Ascending aorta (tissue), 2 donors: ENCODE results near the gene RELL2. TPM values are rescaled to one million over a fixed set of nuclear protein-coding genes. Genes with fewer than 3 reads are reported as not detected.

Source experiments
- DNase-seq, 2 donors: peaks; one replicate each; pipeline ENCODE4 v3.0.0-alpha.2; 2019; ENCODE audit warnings: low spot score in 2 of 2
- H3K27ac ChIP-seq, 2 donors: fragments of 200-600 bp; sonication (generic); one replicate each; pipeline ENCODE4 v1.5.1; 2016 to 2017; ENCODE audit warnings: mild to moderate bottlenecking in 1 of 2
- H3K27me3 ChIP-seq: fragments of 200-600 bp; sonication (generic); one replicate; pipeline ENCODE4 v1.5.1; 2017
- H3K36me3 ChIP-seq, 2 donors: fragments of 200-600 bp; sonication (generic); one replicate each; pipeline ENCODE4 v1.5.1; 2016
- H3K4me1 ChIP-seq, 2 donors: fragments of 200-600 bp; sonication (generic); one replicate each; pipeline ENCODE4 v1.5.1; 2016 to 2017; ENCODE audit warnings: mild to moderate bottlenecking in 1 of 2
- H3K4me3 ChIP-seq, 2 donors: fragments of 200-600 bp; sonication (generic); one replicate each; pipeline ENCODE4 v1.5.1; 2016 to 2017; ENCODE audit warnings: mild to moderate bottlenecking in 1 of 2
- H3K9me3 ChIP-seq, 2 donors: fragments of 200-600 bp; sonication (generic); one replicate each; pipeline ENCODE4 v1.5.1; 2016
- intact Hi-C: fragments of 100-400 bp; cut with DNase I; formaldehyde crosslinking; loops from one replicate; pipeline ENCODE4 v1.15.1; 2023
- total RNA-seq: library from RNA; depleted of rRNA; stranded (reverse); fragments of >200 nt; gene quantifications from one replicate; pipeline ENCODE4 v1.1.0, GENCODE V29; 2016
- TF ChIP-seq, protein P1 (sequence below), 3 experiments: fragments of 200-600 bp in 2 of 3; fragments of 450-650 bp in 1 of 3; sonication (generic) in 2 of 3; IDR thresholded peaks; one replicate each; pipeline ENCODE4 v1.5.1; 2016 to 2019; ENCODE audit warnings: antibody characterized with exemption in 3 of 3, mild to moderate bottlenecking in 1 of 3, moderate library complexity in 1 of 3

The RELL2 gene
- total RNA-seq, 1 donor from 2014 or later = 1.4 TPM

DNA sequence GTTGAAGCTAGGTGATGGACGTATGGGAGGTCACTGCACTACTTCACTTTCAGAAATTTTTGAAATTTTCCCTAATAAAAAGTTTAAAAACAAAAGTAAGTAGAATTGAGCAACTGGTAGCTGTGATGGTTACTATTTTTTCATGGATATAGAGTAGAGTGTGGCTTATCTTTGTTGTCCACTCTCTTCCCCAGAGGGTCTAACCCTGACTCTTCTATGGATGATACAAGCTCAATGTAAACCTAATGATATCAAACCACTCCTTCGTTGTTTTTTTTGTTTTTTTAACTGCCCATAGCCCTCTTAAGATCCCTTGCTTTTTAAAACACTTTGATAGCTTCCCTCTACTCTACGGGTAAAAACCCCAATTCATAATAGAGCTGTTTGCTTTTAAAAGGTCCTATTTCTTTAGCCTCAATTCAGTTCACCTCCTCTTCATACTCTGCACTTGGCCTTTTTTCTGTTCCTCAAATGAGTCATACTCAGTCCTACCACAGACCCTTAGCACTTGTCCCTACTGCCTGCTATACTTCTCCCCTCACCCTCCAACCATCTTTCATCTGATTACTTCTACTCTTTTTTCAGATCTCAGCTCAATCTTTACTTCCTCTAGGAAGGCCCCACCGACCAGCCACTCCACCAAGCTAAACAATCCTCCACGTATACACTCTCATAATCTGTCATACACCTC lies 2.8 kb upstream of the RELL2 start:
- intact Hi-C loops = no loop called here
- peak in 1 of 2 donors; percentile 25 for DNase-seq
- no peak overlapping the region for H3K4me3 ChIP-seq
- peaks cover 6 to 8% of the 10 kb centered on the region in 2 donors for H3K36me3 ChIP-seq
- no peaks in the 10 kb centered on the region for H3K27me3 ChIP-seq
- H3K27ac ChIP-seq = no peak overlapping the region
- TF ChIP-seq, protein P1, sequence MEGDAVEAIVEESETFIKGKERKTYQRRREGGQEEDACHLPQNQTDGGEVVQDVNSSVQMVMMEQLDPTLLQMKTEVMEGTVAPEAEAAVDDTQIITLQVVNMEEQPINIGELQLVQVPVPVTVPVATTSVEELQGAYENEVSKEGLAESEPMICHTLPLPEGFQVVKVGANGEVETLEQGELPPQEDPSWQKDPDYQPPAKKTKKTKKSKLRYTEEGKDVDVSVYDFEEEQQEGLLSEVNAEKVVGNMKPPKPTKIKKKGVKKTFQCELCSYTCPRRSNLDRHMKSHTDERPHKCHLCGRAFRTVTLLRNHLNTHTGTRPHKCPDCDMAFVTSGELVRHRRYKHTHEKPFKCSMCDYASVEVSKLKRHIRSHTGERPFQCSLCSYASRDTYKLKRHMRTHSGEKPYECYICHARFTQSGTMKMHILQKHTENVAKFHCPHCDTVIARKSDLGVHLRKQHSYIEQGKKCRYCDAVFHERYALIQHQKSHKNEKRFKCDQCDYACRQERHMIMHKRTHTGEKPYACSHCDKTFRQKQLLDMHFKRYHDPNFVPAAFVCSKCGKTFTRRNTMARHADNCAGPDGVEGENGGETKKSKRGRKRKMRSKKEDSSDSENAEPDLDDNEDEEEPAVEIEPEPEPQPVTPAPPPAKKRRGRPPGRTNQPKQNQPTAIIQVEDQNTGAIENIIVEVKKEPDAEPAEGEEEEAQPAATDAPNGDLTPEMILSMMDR (IDR thresholded peaks at IDR 0.05) = no peak
- H3K9me3 ChIP-seq = no peaks in the 10 kb centered on the region
- H3K4me1 ChIP-seq = peaks cover 10 to 22% of the 10 kb centered on the region in 2 donors

DNA sequence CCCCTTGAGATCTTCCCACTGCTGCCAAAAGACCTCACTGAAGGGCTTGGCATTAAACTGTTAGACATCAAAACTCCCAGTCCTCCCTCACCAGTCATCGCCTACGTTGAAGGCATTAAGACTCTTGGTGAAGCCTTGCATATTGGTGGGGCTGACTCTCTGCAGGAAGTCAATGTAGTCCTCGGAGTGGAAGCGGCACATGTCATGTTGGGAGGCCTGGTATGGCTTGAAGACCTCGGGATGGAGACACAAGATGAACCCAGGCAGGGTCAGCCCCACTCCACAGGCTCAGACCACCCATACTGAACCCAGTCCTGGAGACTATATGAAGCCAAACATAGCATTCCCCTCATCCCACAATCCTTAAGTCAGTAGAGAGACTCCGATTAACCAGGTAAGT lies 2.1 kb upstream of the RELL2 start:
- Histone ChIP-seq H3K9me3 (no peaks in the 10 kb centered on the region), H3K4me3 (peak overlapping the region in 1 of 2 donors; percentile 82), H3K27me3 (no peaks in the 10 kb centered on the region), H3K27ac (no peak overlapping the region), H3K4me1 (peaks cover 10 to 22% of the 10 kb centered on the region in 2 donors), H3K36me3 (peaks cover under 1 to 1% of the 10 kb centered on the region in 2 donors)
- TF ChIP-seq, protein P1 (IDR thresholded peaks at IDR 0.05) = no peak
- intact Hi-C loops = loop anchor here (5.0 kb wide), 1 partner anchor 42 kb away; no protein-coding TSS in a partner anchor
- peak in 1 of 2 donors; percentile 56 for DNase-seq

DNA sequence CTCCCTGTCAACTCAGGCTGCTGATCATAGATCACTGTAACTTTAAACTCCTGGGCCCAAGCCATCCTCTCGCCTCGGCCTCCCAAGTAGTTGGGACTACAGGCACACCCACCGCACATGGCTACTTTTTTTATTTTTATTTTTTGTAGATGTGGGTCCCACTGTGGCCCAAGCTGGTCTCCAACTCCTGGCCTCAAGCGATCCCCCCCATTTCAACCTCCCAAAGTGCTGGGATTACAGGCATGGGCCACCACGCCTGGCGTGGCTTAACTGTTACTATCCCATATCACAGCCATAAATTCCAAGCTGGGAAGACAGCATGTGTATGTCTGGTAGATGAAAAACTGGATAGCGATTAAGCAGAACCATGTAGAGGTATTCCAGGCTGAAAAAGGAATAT lies 1.2 kb upstream of the RELL2 start:
- peak overlapping the region; percentile 81 to 82 for H3K4me3 ChIP-seq
- H3K36me3 ChIP-seq = no peaks in the 10 kb centered on the region
- H3K27ac ChIP-seq = no peak overlapping the region
- no peaks in the 10 kb centered on the region for H3K9me3 ChIP-seq
- intact Hi-C loops = loop anchor here (2.0 to 5.0 kb wide), 3 partner anchors 15 to 43 kb away; partner anchors contain the start of genes DIAPH1 and FCHSD1
- peak in 1 of 2 donors; percentile 25 for DNase-seq
- no peaks in the 10 kb centered on the region for H3K27me3 ChIP-seq
- TF ChIP-seq, protein P1 (IDR thresholded peaks at IDR 0.05) = no peak
- H3K4me1 ChIP-seq = peaks cover 10 to 22% of the 10 kb centered on the region in 2 donors

DNA sequence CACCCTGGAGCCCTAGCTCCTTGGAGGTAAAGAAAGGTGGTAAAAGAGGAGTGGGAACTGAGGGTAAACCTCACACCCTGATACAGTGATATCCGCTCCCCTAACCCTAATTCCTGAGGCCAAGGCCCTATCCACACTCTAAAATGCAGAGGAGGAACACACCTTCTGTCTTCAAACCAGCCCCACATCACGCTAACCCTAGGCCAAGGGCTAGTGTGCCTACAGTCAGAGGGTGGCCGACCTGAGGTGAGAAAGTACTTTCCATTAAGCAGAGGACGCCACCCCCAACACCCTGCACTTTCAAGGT lies 738 bp upstream of the RELL2 start:
- Histone ChIP-seq H3K4me3 (peak overlapping the region; percentile 81 to 82), H3K9me3 (no peaks in the 10 kb centered on the region), H3K36me3 (peaks cover 0 to 2% of the 10 kb centered on the region in 2 donors), H3K27me3 (no peaks in the 10 kb centered on the region), H3K4me1 (peaks cover 10 to 22% of the 10 kb centered on the region in 2 donors), H3K27ac (peak overlapping the region; percentile 52 to 67)
- DNase-seq = no peak
- TF ChIP-seq, protein P1 (IDR thresholded peaks at IDR 0.05) = no peak
- intact Hi-C loops = loop anchor here (2.0 to 5.0 kb wide), 3 partner anchors 15 to 44 kb away; partner anchors contain the start of genes DIAPH1 and FCHSD1

DNA sequence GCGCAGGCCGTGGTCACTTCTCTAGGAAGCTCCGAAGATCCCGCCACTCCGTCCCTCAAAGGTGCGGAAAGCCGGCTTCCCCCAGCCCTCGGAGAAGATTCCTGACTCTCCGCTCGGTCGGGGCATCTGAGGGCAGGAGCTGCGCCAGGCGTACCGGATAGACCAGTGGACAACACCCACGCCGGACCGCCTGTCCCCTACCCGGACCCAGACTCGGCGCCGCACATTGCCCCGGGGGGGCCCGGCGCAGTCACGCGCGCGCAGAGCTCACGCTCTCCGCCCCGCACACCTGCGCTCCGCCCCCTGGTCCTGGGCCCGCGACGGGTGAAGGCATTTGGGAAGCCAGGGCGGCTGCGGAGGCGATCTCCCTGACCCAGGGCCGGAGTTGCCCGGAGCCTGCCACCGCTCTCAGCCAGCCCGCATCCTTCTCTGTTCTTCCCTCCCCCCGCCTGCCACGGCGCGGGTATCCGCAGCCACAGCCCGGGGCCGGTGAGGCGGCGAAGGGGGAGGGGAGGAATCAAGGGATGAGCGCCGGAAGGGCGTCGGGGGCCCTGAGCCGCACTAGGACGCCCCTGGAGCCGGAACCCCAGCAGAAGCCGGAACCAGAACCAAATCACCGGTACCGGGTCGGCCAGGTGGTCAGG lies 448 bp downstream of the RELL2 start:
- peak overlapping the region; percentile 81 to 82 for H3K4me3 ChIP-seq
- peaks cover 0 to 8% of the 10 kb centered on the region in 2 donors for H3K36me3 ChIP-seq
- TF ChIP-seq, protein P1 (IDR thresholded peaks at IDR 0.05) = no peak
- no peaks in the 10 kb centered on the region for H3K9me3 ChIP-seq
- no peaks in the 10 kb centered on the region for H3K27me3 ChIP-seq
- H3K27ac ChIP-seq = peak overlapping the region in 1 of 2 donors; percentile 1
- peaks cover 10 to 22% of the 10 kb centered on the region in 2 donors for H3K4me1 ChIP-seq
- intact Hi-C loops = loop anchor here (2.0 to 5.0 kb wide), 3 partner anchors 14 to 45 kb away; partner anchors contain the start of genes DIAPH1 and FCHSD1
- no peak for DNase-seq
